DOHH2 (cell line): ENCODE results near the gene PKP4.

Experiments
- H3F3A ChIP-seq: fragments of 200-600 bp; sonication (generic), shearing (Covaris generic); 2 replicates; pipeline ENCODE4 v1.6.0; 2016; ENCODE audit warnings: antibody characterized with exemption, mild to moderate bottlenecking; ENCODE audit not compliant: control insufficient read depth, insufficient read depth
- H3K27ac ChIP-seq: fragments of 200-600 bp; sonication (generic); 2 replicates; pipeline ENCODE4 v1.5.1; 2014; ENCODE audit warnings: low read depth, mild to moderate bottlenecking, low read length, moderate library complexity
- H3K27me3 ChIP-seq: fragments of 200-600 bp; sonication (generic); 2 replicates; pipeline ENCODE4 v1.6.1; 2014; ENCODE audit warnings: mild to moderate bottlenecking, low read length, mixed read lengths; ENCODE audit not compliant: control insufficient read depth
- H3K36me3 ChIP-seq: fragments of 200-600 bp; sonication (generic); 2 replicates; pipeline ENCODE4 v1.6.1; 2014; ENCODE audit warnings: mild to moderate bottlenecking, low read length, moderate library complexity, mixed read lengths; ENCODE audit not compliant: control insufficient read depth
- H3K4me1 ChIP-seq: fragments of 200-600 bp; sonication (generic); 2 replicates; pipeline ENCODE4 v1.6.1; 2014; ENCODE audit warnings: mild to moderate bottlenecking, low read length, mixed read lengths; ENCODE audit not compliant: control insufficient read depth
- H3K4me2 ChIP-seq: fragments of 200-600 bp; sonication (generic); 2 replicates; pipeline ENCODE4 v1.6.0; 2014; ENCODE audit warnings: mild to moderate bottlenecking, low read length, moderate library complexity
- H3K4me3 ChIP-seq: fragments of 200-600 bp; sonication (generic); 2 replicates; pipeline ENCODE4 v1.5.1; 2014; ENCODE audit warnings: mild to moderate bottlenecking, low read length, mixed read lengths
- H3K79me2 ChIP-seq: fragments of 200-600 bp; sonication (generic); 2 replicates; pipeline ENCODE4 v1.6.1; 2014; ENCODE audit warnings: mild to moderate bottlenecking, low read length, mixed read lengths; ENCODE audit not compliant: control insufficient read depth
- H3K9me2 ChIP-seq: fragments of 200-600 bp; sonication (generic); replicated peaks from 2 replicates; pipeline ENCODE4 v1.6.1; 2014; ENCODE audit warnings: mild to moderate bottlenecking, low read length, mixed read lengths; ENCODE audit not compliant: control insufficient read depth
- H3K9me3 ChIP-seq: fragments of 200-600 bp; sonication (generic); 2 replicates; pipeline ENCODE4 v1.6.1; 2014; ENCODE audit warnings: antibody characterized with exemption, low read length, mixed read lengths; ENCODE audit not compliant: control insufficient read depth, insufficient read depth
- H4K20me1 ChIP-seq: fragments of 200-600 bp; sonication (generic); 2 replicates; pipeline ENCODE4 v1.6.0; 2014; ENCODE audit warnings: low read depth, mild to moderate bottlenecking, antibody characterized with exemption, low read length, moderate library complexity; ENCODE audit not compliant: control insufficient read depth, insufficient read depth
- CTCF ChIP-seq: fragments of 200-600 bp; sonication (generic); IDR thresholded peaks from one replicate; pipeline ENCODE4 v1.5.1; 2014; ENCODE audit warnings: antibody characterized with exemption, mild to moderate bottlenecking, low read depth, low read length; ENCODE audit not compliant: poor library complexity, severe bottlenecking
- EZH2phosphoT487 ChIP-seq: fragments of 200-600 bp; sonication (generic); IDR thresholded peaks from 2 replicates; pipeline ENCODE4 v1.6.1; 2017; ENCODE audit warnings: borderline replicate concordance, mild to moderate bottlenecking, antibody characterized with exemption, low read length, moderate library complexity, mixed read lengths

The PKP4 gene

GRCh38 chr2:158477202-158477601 lies 20.4 kb downstream of the PKP4 start:
- Histone ChIP-seq H3K4me1 (peaks cover 7% of the 10 kb centered on the region), H3K4me2 (no peak overlapping the region), H3K9me2 (no peaks in the 10 kb centered on the region), H3K9me3 (no peaks in the 10 kb centered on the region), H3K27ac (no peak overlapping the region), H3K27me3 (no peaks in the 10 kb centered on the region), H3K36me3 (peaks cover 4% of the 10 kb centered on the region), H3K4me3 (no peak overlapping the region), H3F3A (no peaks in the 10 kb centered on the region), H3K79me2 (peaks cover 7% of the 10 kb centered on the region), H4K20me1 (no peaks in the 10 kb centered on the region)
- no peak for TF ChIP-seq CTCF
- TF ChIP-seq EZH2phosphoT487 = no peak

DNA sequence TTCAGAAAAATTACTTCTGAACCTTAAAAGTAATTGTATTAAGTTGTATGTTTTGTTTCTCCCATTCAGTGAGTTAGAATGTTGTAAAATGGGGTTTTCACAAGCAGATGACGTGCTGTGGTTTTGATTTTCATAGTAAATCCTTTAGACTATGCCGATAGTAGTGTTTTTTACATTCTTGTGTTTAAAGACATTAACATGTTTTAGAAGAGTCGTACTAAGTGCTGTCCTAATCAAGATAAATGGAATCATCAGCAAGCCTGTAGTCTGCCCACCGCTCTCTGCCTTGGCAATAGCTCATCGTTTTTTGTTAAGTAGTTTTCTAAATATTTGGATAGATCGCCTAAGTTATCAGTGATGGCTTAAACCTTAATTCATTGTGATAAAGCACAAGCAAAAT lies 21.5 kb downstream of the PKP4 start:
- no peak for TF ChIP-seq CTCF
- no peak for TF ChIP-seq EZH2phosphoT487
- Histone ChIP-seq H3K4me2 (no peak overlapping the region), H3K27ac (no peak overlapping the region), H4K20me1 (no peaks in the 10 kb centered on the region), H3K9me2 (no peaks in the 10 kb centered on the region), H3K4me1 (peaks cover 7% of the 10 kb centered on the region), H3K79me2 (peaks cover 17% of the 10 kb centered on the region), H3K4me3 (no peak overlapping the region), H3K36me3 (peaks cover 4% of the 10 kb centered on the region), H3F3A (no peaks in the 10 kb centered on the region), H3K9me3 (no peaks in the 10 kb centered on the region), H3K27me3 (no peaks in the 10 kb centered on the region)

GRCh38 chr2:158478816-158479215 lies 22.1 kb downstream of the PKP4 start:
- Histone ChIP-seq H3K4me1 (peaks cover 7% of the 10 kb centered on the region), H3K36me3 (peaks cover 4% of the 10 kb centered on the region)
- no peak for TF ChIP-seq CTCF
- TF ChIP-seq EZH2phosphoT487 = no peak

GRCh38 chr2:158481116-158481515 lies 24.4 kb downstream of the PKP4 start:
- peaks cover 35% of the 10 kb centered on the region for H3K79me2 ChIP-seq
- H3K4me1 ChIP-seq = peaks cover 7% of the 10 kb centered on the region
- TF ChIP-seq CTCF (no peak), EZH2phosphoT487 (no peak)
- no peaks in the 10 kb centered on the region for H3F3A ChIP-seq
- H3K27ac ChIP-seq = no peak overlapping the region
- peaks cover 4% of the 10 kb centered on the region for H3K36me3 ChIP-seq
- no peak overlapping the region for H3K4me3 ChIP-seq
- no peaks in the 10 kb centered on the region for H4K20me1 ChIP-seq
- H3K9me2 ChIP-seq = no peaks in the 10 kb centered on the region
- no peaks in the 10 kb centered on the region for H3K27me3 ChIP-seq
- no peak overlapping the region for H3K4me2 ChIP-seq
- no peaks in the 10 kb centered on the region for H3K9me3 ChIP-seq

More at GRCh38 chr2:158478816-158479215, 22.1 kb downstream of the PKP4 start:
- Histone ChIP-seq H3K27me3 (no peaks in the 10 kb centered on the region), H3K4me3 (no peak overlapping the region), H3K27ac (no peak overlapping the region), H3F3A (no peaks in the 10 kb centered on the region), H3K9me2 (no peaks in the 10 kb centered on the region), H4K20me1 (no peaks in the 10 kb centered on the region), H3K9me3 (no peaks in the 10 kb centered on the region), H3K79me2 (peaks cover 20% of the 10 kb centered on the region), H3K4me2 (no peak overlapping the region)
